ENCODE measurements around the gene FAF1.

- TF ChIP-seq CTCF (IDR thresholded peaks at IDR 0.05; ENCODE audit: insufficient read depth, low read length, poor library complexity, severe bottlenecking) (no peak), EZH2phosphoT487 (conservative IDR thresholded peaks at IDR 0.05; ENCODE audit: low read length) (no peak)
Measured at GRCh38 chr1:50604580-50604979, 355.5 kb downstream of the FAF1 start.
